IPS-18c (cell line): Measurements from ENCODE around the gene LENG1.
"Not testable (repeated sequence)": the region's sequence is repeated elsewhere in the genome, so short reads cannot be mapped to it uniquely, and the experiment has no call there.

Experiments used
- H3K4me3 ChIP-seq: 2 replicates; pipeline ENCODE4 v1.7.0; 2013; ENCODE audit warnings: low read depth, mild to moderate bottlenecking, low read length, moderate library complexity; ENCODE audit not compliant: insufficient read depth
- H3K9me3 ChIP-seq: one replicate; pipeline ENCODE4 v1.6.1; 2013; ENCODE audit warnings: mild to moderate bottlenecking, low read length, moderate library complexity; ENCODE audit not compliant: control insufficient read depth, insufficient read depth

Gene LENG1

GRCh38 chr19:54191811-54192453 lies 32.4 kb upstream of the LENG1 start:
- Histone ChIP-seq H3K4me3 (peak overlapping the region; percentile 97), H3K9me3 (peaks cover 4% of the 10 kb centered on the region)

GRCh38 chr19:54191011-54191810 lies 31.7 kb upstream of the LENG1 start, which contains the start of gene TSEN34:
TSEN34 (plus strand) TSS chr19:54191308; CDS start chr19:54191365, 57 bp downstream.
- H3K4me3 ChIP-seq, result peak within 1 kb of the TSS; percentile 97

GRCh38 chr19:54190503-54191010 lies 31.0 kb upstream of the LENG1 start:
- Histone ChIP-seq H3K4me3 (peak overlapping the region; percentile 97), H3K9me3 (peaks cover 5% of the 10 kb centered on the region)

More at GRCh38 chr19:54191011-54191810, 31.7 kb upstream of the LENG1 start, which contains the start of gene TSEN34:
- peaks cover 5% of the 10 kb centered on the region for H3K9me3 ChIP-seq

DNA sequence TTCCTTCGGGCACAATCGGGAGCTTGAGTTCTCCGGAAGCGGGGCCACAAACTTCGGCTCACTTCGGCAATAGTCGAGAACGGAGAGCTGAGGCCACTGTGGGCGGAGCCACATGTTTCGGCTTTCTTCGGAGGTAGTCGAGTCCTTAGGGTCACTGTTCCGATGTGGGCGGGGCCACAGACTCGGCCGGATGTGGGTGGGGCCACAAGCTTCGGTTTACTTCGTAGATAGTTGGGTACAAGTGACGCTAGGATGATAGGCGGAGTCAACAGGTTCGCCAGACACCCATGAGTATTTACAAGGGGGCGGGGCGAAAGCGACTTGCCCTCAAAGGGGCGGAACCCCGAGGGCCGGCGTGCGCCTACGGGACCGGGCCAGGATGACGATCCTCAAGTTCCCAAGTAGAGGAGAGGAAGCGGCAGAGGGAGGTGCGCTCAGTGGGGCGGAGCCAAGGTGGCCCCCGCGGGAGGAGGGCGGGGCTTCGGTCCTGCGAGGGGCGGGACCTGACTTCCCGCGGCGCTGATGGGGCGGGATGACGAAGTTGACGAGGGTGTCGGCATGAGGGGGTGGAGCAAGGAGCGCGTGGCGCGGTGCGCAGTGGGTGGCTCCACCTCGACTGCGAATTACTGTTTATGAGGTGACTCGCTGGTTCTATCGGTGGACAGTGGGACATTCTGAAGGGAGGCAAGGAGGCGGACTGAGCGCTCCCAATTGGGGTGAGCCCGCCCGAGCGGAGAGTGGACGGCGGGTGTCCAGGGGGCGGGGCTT lies 30.4 kb upstream of the LENG1 start:
- H3K9me3 ChIP-seq, result peaks cover 5% of the 10 kb centered on the region
- peak overlapping the region; percentile 97 for H3K4me3 ChIP-seq

DNA sequence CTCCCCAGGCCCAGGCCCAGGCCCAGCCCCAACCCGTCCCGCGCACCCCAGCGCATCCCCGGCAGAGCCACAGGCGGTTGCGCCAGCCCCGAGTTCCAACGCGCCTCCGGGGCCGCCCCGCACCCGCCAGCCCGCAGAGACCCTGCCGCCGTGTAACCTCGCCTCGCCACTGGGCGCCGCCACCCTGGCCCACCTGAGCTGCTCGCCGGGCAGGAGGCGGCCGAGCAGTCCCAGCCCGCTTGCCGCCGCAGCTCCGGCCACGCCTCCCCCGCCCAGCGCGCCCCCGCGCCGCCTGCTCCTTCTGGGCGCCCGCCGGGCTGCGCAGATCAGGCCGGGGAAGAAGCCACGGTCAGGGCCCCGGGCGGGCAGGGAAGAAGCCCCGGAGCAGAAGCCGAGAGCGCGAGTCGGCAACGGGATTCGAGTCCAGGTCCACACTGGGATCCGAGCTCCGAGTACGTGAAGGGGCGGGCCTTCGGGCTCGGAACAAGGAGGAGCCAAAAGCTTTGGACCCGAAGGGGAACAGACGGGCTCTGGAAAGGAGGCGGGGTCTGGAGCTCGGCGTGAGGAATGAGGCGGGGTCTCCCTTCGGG lies 29.7 kb upstream of the LENG1 start, which contains the start of gene MBOAT7:
Gene MBOAT7 (minus strand): TSS at position 436 of the 590 bp plus-strand sequence. CDS start 1,072 bp downstream, outside the sequence.
- Histone ChIP-seq H3K9me3 (peaks cover 5% of the 10 kb centered on the region), H3K4me3 (peak within 1 kb of the TSS; percentile 97)

DNA sequence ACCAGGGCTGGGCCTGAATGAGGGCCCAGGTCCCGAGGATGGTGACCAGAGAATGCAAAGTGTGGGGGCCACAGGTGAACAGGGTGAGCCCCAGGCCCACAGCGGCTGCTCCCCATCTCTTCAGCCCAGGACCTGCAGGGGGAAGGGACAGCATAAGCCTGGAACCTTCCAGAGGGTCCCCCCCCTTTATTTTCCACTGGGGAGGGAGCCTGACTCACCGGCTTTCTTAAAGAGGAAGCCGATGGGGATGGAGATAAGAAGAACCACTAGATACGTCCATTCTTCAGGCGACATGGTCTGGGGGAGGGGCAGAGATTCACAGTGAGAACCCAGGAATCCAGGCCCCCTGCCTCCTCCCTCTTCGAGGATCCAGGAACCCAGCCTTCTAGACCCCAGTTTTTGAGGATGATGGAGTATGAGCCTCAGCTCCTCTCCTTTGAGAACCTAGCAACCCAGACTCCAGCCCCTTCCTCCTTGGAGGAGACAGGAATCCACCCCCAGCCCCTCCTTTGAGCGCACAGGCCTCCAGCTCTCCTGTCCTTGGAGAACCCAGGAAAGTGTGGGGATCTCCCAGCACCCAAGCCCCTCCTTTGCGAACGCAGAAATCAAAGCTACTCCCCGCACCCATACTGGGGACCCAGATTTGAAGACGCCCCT lies 28.8 kb upstream of the LENG1 start:
- H3K4me3 ChIP-seq, result peak overlapping the region; percentile 82
- H3K9me3 ChIP-seq, result peaks cover 5% of the 10 kb centered on the region

DNA sequence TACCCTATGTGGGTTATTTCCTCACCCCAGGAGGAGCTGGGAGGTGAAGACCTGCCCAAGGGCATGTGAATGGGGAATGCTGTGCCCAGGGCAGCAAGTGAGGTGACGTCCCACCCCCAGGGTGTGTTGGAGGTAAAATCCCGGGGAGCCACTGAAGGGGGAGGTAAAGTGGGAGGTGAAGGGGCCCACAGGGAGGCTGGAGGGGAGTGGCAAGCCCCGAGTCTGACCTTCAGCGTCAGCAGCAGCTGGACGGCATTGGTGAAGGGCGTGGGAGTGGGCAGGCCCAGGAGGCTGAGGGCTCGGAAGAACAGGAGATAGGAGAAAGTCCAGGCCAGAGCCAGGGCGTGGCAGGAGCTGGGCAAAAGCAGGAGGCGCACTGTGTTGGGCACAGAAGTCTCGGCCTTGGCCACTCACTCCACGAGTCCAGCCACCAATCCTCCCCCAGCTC lies 27.4 kb upstream of the LENG1 start:
- peaks cover 5% of the 10 kb centered on the region for H3K9me3 ChIP-seq
- no peak overlapping the region for H3K4me3 ChIP-seq

DNA sequence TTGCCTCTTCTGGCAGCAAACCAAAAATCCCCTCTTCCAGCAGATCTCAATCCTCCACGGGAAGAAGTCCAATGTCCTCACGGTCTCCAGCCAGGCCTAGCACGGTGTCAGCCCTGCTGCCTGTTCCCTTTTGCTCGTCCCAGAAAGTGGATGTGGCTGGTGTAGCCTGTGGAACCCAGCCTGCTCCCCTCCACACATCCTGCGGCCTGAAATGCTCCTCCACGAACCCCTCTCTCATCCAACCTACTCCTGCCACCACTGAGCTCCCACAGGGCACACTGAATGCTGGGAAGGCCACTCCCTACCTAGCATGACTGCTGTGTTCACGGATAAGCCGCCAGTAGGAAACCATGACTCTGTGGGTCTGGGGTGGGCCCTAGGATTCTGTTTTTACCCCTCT lies 26.8 kb upstream of the LENG1 start:
- H3K9me3 ChIP-seq, result peaks cover 5% of the 10 kb centered on the region
- no peak overlapping the region for H3K4me3 ChIP-seq

DNA sequence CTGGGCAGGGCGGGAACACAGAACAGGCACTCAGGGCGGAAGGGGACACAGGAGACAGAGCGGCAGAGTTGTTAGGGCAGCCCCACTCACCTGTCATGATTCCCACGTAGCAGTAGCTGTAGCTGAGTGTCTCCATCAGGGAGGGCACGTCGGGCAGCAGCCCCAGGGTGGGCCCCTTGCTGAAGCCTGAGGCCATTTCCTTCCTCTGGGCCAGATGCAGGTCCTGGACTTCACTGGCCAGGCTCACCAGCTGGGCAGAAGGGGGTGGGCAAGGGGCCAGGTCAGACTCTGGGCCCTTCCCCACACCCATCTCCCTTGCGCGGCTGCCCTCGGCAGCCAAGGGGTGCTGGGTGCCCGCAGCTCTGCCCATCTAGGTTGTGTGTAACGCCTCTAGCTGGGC lies 23.9 kb upstream of the LENG1 start:
- Histone ChIP-seq H3K4me3 (no peak overlapping the region), H3K9me3 (peaks cover 2% of the 10 kb centered on the region)

GRCh38 chr19:54181894-54182293 lies 22.4 kb upstream of the LENG1 start:
- H3K4me3 ChIP-seq, H3K9me3 ChIP-seq: not testable (repeated sequence)

- no peak overlapping the region for H3K4me3 ChIP-seq
- no peaks in the 10 kb centered on the region for H3K9me3 ChIP-seq
Observed at GRCh38 chr19:54180691-54181091, 21.2 kb upstream of the LENG1 start.

- no peak overlapping the region for H3K4me3 ChIP-seq
- no peaks in the 10 kb centered on the region for H3K9me3 ChIP-seq
Observed at GRCh38 chr19:54179921-54180461, 20.5 kb upstream of the LENG1 start.

- no peak overlapping the region for H3K4me3 ChIP-seq
- H3K9me3 ChIP-seq, result no peaks in the 10 kb centered on the region
Observed at GRCh38 chr19:54179262-54179852, 19.8 kb upstream of the LENG1 start.

DNA sequence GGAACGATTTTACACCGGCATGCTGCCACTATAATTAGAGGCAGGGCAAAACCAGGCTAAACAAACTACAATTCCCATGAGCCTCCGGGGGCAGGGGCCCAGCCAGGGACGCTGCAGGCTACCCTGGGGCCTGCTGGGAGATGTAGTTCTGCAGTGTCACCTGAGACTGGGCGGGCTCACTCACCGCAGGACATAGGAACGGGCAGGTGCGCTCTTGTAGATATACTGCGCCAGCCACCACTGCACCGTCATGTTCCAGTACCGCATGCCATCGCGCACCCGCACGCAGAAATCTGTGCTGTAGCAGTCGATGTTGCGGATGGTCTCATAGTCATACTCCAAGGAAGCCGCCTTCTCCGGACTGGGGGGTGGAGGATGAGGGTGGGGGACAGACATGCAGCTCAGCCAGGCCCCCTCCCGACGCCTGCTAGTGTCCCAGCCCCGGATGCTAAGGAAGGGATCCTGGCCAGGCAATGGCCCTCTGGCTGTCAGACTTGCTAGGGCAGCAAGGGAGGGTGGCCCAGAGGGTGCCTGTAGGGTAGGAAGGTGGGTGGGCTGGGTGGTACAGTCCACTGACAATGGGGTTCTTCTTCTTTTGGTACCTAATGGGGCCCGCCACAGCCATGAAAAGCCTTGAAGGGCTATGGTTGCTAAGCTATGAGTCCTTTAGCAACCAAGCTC lies 19.2 kb upstream of the LENG1 start:
- Histone ChIP-seq H3K9me3 (no peaks in the 10 kb centered on the region), H3K4me3 (no peak overlapping the region)

- Histone ChIP-seq H3K4me3 (no peak overlapping the region), H3K9me3 (no peaks in the 10 kb centered on the region)
Observed at GRCh38 chr19:54173951-54174834, 14.7 kb upstream of the LENG1 start.
